K562 (cell line): ENCODE measurements around the gene PPRC1. TPM values are rescaled to one million over a fixed set of nuclear protein-coding genes. Genes with fewer than 3 reads are reported as not detected.

Experiments used
- ATAC-seq: fragments of 200-7000 bp; cut with Tn5 transposase; 3 replicates; pipeline ENCODE4 v1.9.1; 2020; ENCODE audit warnings: moderate library complexity
- BruUV-seq: library from RNA; stranded (reverse); fragments of 400-500 nt; replicated peaks from 2 replicates; lab custom pipeline; 2021; lab: Mats Ljungman, UMichigan
- CTCF ChIA-PET: fragments of 300-600 bp; formaldehyde crosslinking; extraction: SDS; loops from one replicate; lab custom pipeline; 2021; ENCODE audit warnings: low intra/inter-chr PET ratio; lab: Yijun Ruan, JAX
- POLR2A ChIA-PET: fragments of 300-600, 350-650 bp; sonication (Branson Sonifier 250); formaldehyde crosslinking; extraction: SDS; loops from one replicate; lab custom pipeline; 2021; ENCODE audit warnings: antibody characterized with exemption, inconsistent platforms; lab: Yijun Ruan, JAX
- DNase-seq, 4 experiments: peaks; one replicate each; pipeline versions ENCODE4 v3.0.0 to v3.0.0-alpha.2; 2011 to 2018; ENCODE audit warnings: low spot score in 3 of 4, mixed read lengths in 3 of 4; ENCODE audit errors: extremely low read depth in 1 of 4
- FAIRE-seq: peaks from 2 replicates; lab custom pipeline; 2011; peaks lifted over from hg19 to GRCh38; lab: Jason Lieb, UNC
- H2AFZ ChIP-seq: 2 replicates; pipeline ENCODE4 v1.6.0; 2011; ENCODE audit warnings: low read depth, low read length, control low read depth, inconsistent platforms
- H3K27ac ChIP-seq: fragments of 200-600 bp; 3 replicates; pipeline ENCODE4 v1.8.0; 2011; ENCODE audit warnings: low read depth, mild to moderate bottlenecking, control low read depth, inconsistent platforms, low read length, moderate library complexity, mixed read lengths; ENCODE audit errors: extremely low read depth
- H3K27me3 ChIP-seq, 2 experiments: fragments of 300-600 bp in 1 of 2; 2 replicates in 1 of 2; 3 replicates in 1 of 2; pipeline versions ENCODE4 v1.6.0 to v1.8.0; 2011; ENCODE audit warnings: inconsistent platforms in 2 of 2, low read length in 2 of 2, mild to moderate bottlenecking in 1 of 2, mixed read lengths in 1 of 2, moderate library complexity in 1 of 2; ENCODE audit not compliant: control insufficient read depth in 2 of 2, insufficient read depth in 2 of 2
- H3K36me3 ChIP-seq: fragments of 300-600 bp; 3 replicates; pipeline ENCODE4 v1.8.0; 2011; ENCODE audit warnings: mild to moderate bottlenecking, low read length, inconsistent platforms; ENCODE audit not compliant: control insufficient read depth, insufficient read depth
- H3K4me1 ChIP-seq, 2 experiments: fragments of 200-600 bp in 1 of 2; replicated peaks in 1 of 2; 2 replicates in 1 of 2; 3 replicates in 1 of 2; pipeline versions ENCODE4 v1.5.1 to v1.8.0; 2011; ENCODE audit warnings: inconsistent platforms in 2 of 2, low read length in 2 of 2, mild to moderate bottlenecking in 1 of 2, mixed read lengths in 1 of 2, moderate library complexity in 1 of 2; ENCODE audit not compliant: control insufficient read depth in 2 of 2, insufficient read depth in 2 of 2
- H3K4me2 ChIP-seq: 2 replicates; pipeline ENCODE4 v1.6.1; 2011; ENCODE audit warnings: low read length, control low read depth, inconsistent platforms, mixed read lengths; ENCODE audit not compliant: insufficient read depth
- H3K4me3 ChIP-seq: fragments of 200-600 bp; sonication (generic), shearing (Covaris generic); 2 replicates; pipeline ENCODE4 v1.5.1; 2016; ENCODE audit warnings: control low read depth, inconsistent platforms
- H3K79me2 ChIP-seq: fragments of 200-600 bp; 3 replicates; pipeline ENCODE4 v1.8.0; 2011; ENCODE audit warnings: low read length, inconsistent platforms; ENCODE audit not compliant: control insufficient read depth, insufficient read depth
- H3K9ac ChIP-seq, 2 experiments: 2 replicates each; pipeline versions ENCODE4 v1.6.0 to v1.6.1; 2011; ENCODE audit warnings: low read depth in 2 of 2, low read length in 2 of 2, control low read depth in 1 of 2, inconsistent platforms in 1 of 2, mild to moderate bottlenecking in 1 of 2, mixed read lengths in 1 of 2; ENCODE audit not compliant: insufficient read depth in 1 of 2
- H3K9me1 ChIP-seq: one replicate; pipeline ENCODE4 v1.6.0; 2011; ENCODE audit warnings: inconsistent platforms, mild to moderate bottlenecking, low read length, moderate library complexity; ENCODE audit not compliant: control insufficient read depth, insufficient read depth
- H3K9me3 ChIP-seq: replicated peaks from 2 replicates; pipeline ENCODE4 v1.5.1; 2011; ENCODE audit warnings: low read depth, low read length, inconsistent platforms; ENCODE audit not compliant: control insufficient read depth, insufficient read depth
- H4K20me1 ChIP-seq: replicated peaks from 2 replicates; pipeline ENCODE4 v1.6.1; 2011; ENCODE audit warnings: low read length, inconsistent platforms, mixed read lengths; ENCODE audit not compliant: control insufficient read depth, insufficient read depth
- CHCHD3 ChIP-seq: fragments of 250-450 bp; sonication (Bioruptor Pico); IDR thresholded peaks from 2 replicates; pipeline ENCODE4 v2.1.2; 2022; ENCODE audit warnings: mild to moderate bottlenecking
- HDAC1 ChIP-seq, 2 experiments: fragments of 450-650 bp; IDR thresholded peaks; 2 replicates each; pipeline ENCODE4 v1.6.1; 2016 to 2017; ENCODE audit warnings: inconsistent platforms in 1 of 2, mild to moderate bottlenecking in 1 of 2, moderate library complexity in 1 of 2
- L3MBTL2 ChIP-seq: fragments of 450-650 bp; IDR thresholded peaks from 2 replicates; pipeline ENCODE4 v1.6.1; 2016; ENCODE audit warnings: mild to moderate bottlenecking, moderate library complexity
- NFYB ChIP-seq: IDR thresholded peaks from 2 replicates; pipeline ENCODE4 v1.6.1; 2011; ENCODE audit warnings: mild to moderate bottlenecking, moderate library complexity; ENCODE audit not compliant: insufficient read length; ENCODE audit errors: extremely low read depth
- POLR2A ChIP-seq: fragments of 450-650 bp; conservative IDR thresholded peaks from 2 replicates; pipeline ENCODE4 v1.6.1; 2016
- RBFOX2 ChIP-seq: fragments of 200-400 bp; formaldehyde crosslinking; IDR thresholded peaks from 2 replicates; pipeline ENCODE4 v1.6.1; 2017; ENCODE audit warnings: low read depth, mild to moderate bottlenecking, low read length, moderate library complexity
- TAF1 ChIP-seq: IDR thresholded peaks from 2 replicates; pipeline ENCODE4 v1.6.1; 2011; ENCODE audit warnings: mild to moderate bottlenecking, low read length, moderate library complexity; ENCODE audit not compliant: insufficient read depth, control insufficient read depth, severe bottlenecking; ENCODE audit errors: extremely low read depth
- TAF7 ChIP-seq: fragments of 450-650 bp; IDR thresholded peaks from 2 replicates; pipeline ENCODE4 v1.6.1; 2016; ENCODE audit warnings: missing genetic modification characterization, missing compliant biosample characterization
- TFAM ChIP-seq: fragments of 250-450 bp; sonication (Bioruptor Pico); conservative IDR thresholded peaks from 2 replicates; pipeline ENCODE4 v1.5.0; 2021; ENCODE audit warnings: mild to moderate bottlenecking, moderate library complexity
- ZBTB33 ChIP-seq: sonication (generic); formaldehyde crosslinking; IDR thresholded peaks from 2 replicates; pipeline ENCODE4 v1.8.1; 2023; ENCODE audit warnings: mild to moderate bottlenecking, missing genetic modification reagents
- ZNF583 ChIP-seq: fragments of 250-450 bp; sonication (Bioruptor Pico); IDR thresholded peaks from 2 replicates; pipeline ENCODE4 v1.4.0; 2020
- ZSCAN29 ChIP-seq: fragments of 450-650 bp; IDR thresholded peaks from 2 replicates; pipeline ENCODE4 v1.6.1; 2017
- WGBS: fragments of 100-300 bp; shearing (Covaris generic); methylation state at CpG from one replicate; pipeline ENCODE4 v1.1.6; 2016; ENCODE audit warnings: low coverage, mixed read lengths; ENCODE audit not compliant: insufficient coverage; ENCODE audit errors: missing lambda C conversion rate; 5-methylcytosine and 5-hydroxymethylcytosine counted together
- in situ Hi-C: fragments of 300-500 bp; cut with MboI; formaldehyde crosslinking; loops from 4 replicates; pipeline ENCODE4 v1.15.0; 2018; ENCODE audit warnings: inconsistent platforms, mixed read lengths
- intact Hi-C: fragments of 100-400 bp; cut with micrococcal nuclease; formaldehyde crosslinking; loops from 2 replicates; pipeline ENCODE4 v1.14.2; 2022
- polyA plus RNA-seq, 8 experiments: library from polyadenylated mRNA; depleted of rRNA in 4 of 8; stranded (reverse) in 5 of 8; unstranded in 3 of 8; fragments of >200 nt; fragmentation: Nextera tagmentation in 2 of 8; fragmentation: Illumina TruSeq in 1 of 8; extraction: Ambion mirVana in 2 of 8; extraction: Trizol in 1 of 8; gene quantifications; 2 replicates each; pipeline versions ENCODE4 v1.2.1 to v1.2.3, GENCODE V29; 2011 to 2014; ENCODE audit warnings: inconsistent platforms in 1 of 8, missing spikeins in 1 of 8
- total RNA-seq, 7 experiments: library from RNA; depleted of rRNA in 6 of 7; stranded (reverse); fragments of >200 nt in 6 of 7; fragmentation: Illumina TruSeq in 2 of 7; extraction: Trizol in 2 of 7; gene quantifications; 2 replicates each; pipeline versions ENCODE4 v1.2.1 to v1.2.3, GENCODE V29; 2011 to 2021; ENCODE audit warnings: low replicate concordance in 1 of 7
- TF ChIP-seq, protein P1 (sequence below): fragments of 450-650 bp; formaldehyde crosslinking; IDR thresholded peaks from 2 replicates; pipeline ENCODE4 v1.4.0; 2020; ENCODE audit warnings: mild to moderate bottlenecking, moderate library complexity
- TF ChIP-seq, protein P2 (sequence below): fragments of 250-450 bp; sonication (Bioruptor Pico); IDR thresholded peaks from 2 replicates; pipeline ENCODE4 v1.5.0; 2021; ENCODE audit warnings: mild to moderate bottlenecking, borderline replicate concordance

Gene PPRC1
- total and polyA plus RNA-seq, 9 of the 15 experiments (the other 6 are each of a cell fraction or from before 2014, with no cell fraction given) = 8.5 to 47.1 (median 16.2) TPM

DNA sequence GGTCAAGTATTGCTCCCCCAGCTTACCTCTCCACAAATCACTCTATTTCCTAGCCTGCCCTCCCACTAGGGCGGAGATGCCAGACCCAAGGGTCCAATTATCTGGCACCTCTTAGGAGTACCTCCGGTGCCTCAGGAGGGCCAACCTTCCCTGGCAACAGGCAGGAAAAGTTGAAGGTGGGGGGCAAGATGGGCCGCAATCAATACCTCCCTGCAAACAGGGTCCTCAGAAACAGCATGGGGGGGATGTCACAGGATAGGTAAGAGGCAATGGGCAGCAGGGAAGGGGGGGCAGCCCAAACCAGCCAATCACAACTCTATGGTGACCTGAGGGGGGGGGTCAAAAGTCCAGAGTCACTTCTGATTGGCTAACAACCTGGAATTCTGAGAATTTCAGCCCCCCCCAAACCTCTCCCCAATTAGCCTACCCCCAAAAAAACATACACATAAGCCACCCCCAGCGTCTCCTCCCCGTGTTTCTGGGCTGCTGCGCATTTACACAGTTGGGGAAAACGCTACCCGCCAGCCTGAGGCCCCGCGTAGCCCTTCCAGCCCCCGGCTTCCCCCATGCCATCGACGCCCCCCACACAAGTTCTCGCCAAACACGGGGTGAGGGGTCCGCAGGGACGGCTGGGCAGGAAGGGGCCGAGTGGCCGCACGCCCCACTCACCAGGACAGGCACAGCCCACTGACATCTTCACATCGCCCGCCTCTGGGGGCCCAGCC lies 13.3 kb upstream of the PPRC1 start (continued):
- no peak for TF ChIP-seq L3MBTL2
- TF ChIP-seq POLR2A = peak; percentile 10; the same call in 1 of the 2 replicates
- no peak for TF ChIP-seq TFAM
- TF ChIP-seq NFYB = peak; percentile 97
- TF ChIP-seq HDAC1 (IDR thresholded peaks at IDR 0.05) = peak in 1 of 2 experiments; percentile 6; a peak in 1 of 4 replicates
- TF ChIP-seq, all 486 proteins: peak for 23

GRCh38 chr10:102120142-102120990 lies 12.5 kb upstream of the PPRC1 start, which contains the start of gene LDB1:
TSS of gene LDB1 (minus strand) at chr10:102120368. CDS start at chr10:102120110, 258 bp downstream.
- peak within 1 kb of the TSS; percentile 87 for H2AFZ ChIP-seq
- peaks cover 34 to 48% of the 10 kb centered on the region in 2 experiments for H3K4me1 ChIP-seq
- TSS peak; percentile 79 for BruUV-seq
- H3K9me3 ChIP-seq = no peaks in the 10 kb centered on the region
- peak within 1 kb of the TSS; percentile 83 for H3K4me3 ChIP-seq
- no peaks in the 10 kb centered on the region for H4K20me1 ChIP-seq
- peaks cover 59% of the 10 kb centered on the region for H3K79me2 ChIP-seq
- ChIA-PET CTCF (interaction anchor here (0.6 kb wide), 1 partner anchor 9 kb away, joined by 3 read pairs; no protein-coding TSS in a partner anchor), POLR2A (no interaction called here)
- H3K36me3 ChIP-seq = 0 out of 3 replicates have a peak, but pooled peaks cover 2% of the 10 kb centered on the region
- H3K4me2 ChIP-seq = peak within 1 kb of the TSS; percentile 91
- WGBS = 2% methylated on average over 33 of the region's 104 CpGs
- ATAC-seq (peak; percentile 85), DNase-seq (peak; percentile 68 to 87 (median 76)), FAIRE-seq (peak; percentile 69)
- no peaks in the 10 kb centered on the region for H3K27me3 ChIP-seq
- H3K27ac ChIP-seq = peak within 1 kb of the TSS; percentile 90
- intact Hi-C loops = no loop called here
- peak within 1 kb of the TSS; percentile 83 to 95 for H3K9ac ChIP-seq
- in situ Hi-C loops = no loop called here
- no peaks in the 10 kb centered on the region for H3K9me1 ChIP-seq
- TF ChIP-seq ZBTB33 (CRISPR knock-in tag) (no peak), ZSCAN29 (no peak), TAF7 (tag) (no peak), TAF1 (peak; percentile 37), RBFOX2 (peak; percentile 88), ZNF583 (CRISPR knock-in tag) (no peak), CHCHD3 (CRISPR knock-in tag) (no peak)
- TF ChIP-seq, protein P1, sequence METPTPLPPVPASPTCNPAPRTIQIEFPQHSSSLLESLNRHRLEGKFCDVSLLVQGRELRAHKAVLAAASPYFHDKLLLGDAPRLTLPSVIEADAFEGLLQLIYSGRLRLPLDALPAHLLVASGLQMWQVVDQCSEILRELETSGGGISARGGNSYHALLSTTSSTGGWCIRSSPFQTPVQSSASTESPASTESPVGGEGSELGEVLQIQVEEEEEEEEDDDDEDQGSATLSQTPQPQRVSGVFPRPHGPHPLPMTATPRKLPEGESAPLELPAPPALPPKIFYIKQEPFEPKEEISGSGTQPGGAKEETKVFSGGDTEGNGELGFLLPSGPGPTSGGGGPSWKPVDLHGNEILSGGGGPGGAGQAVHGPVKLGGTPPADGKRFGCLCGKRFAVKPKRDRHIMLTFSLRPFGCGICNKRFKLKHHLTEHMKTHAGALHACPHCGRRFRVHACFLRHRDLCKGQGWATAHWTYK = 0 out of 2 replicates have a peak, but pooled peaks have one; percentile 16
- TF ChIP-seq, protein P2, sequence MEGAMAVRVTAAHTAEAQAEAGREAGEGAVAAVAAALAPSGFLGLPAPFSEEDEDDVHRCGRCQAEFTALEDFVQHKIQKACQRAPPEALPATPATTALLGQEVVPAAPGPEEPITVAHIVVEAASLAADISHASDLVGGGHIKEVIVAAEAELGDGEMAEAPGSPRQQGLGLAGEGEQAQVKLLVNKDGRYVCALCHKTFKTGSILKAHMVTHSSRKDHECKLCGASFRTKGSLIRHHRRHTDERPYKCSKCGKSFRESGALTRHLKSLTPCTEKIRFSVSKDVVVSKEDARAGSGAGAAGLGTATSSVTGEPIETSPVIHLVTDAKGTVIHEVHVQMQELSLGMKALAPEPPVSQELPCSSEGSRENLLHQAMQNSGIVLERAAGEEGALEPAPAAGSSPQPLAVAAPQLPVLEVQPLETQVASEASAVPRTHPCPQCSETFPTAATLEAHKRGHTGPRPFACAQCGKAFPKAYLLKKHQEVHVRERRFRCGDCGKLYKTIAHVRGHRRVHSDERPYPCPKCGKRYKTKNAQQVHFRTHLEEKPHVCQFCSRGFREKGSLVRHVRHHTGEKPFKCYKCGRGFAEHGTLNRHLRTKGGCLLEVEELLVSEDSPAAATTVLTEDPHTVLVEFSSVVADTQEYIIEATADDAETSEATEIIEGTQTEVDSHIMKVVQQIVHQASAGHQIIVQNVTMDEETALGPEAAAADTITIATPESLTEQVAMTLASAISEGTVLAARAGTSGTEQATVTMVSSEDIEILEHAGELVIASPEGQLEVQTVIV = no peak
